AG08395 (cell line): ENCODE results near the gene SH2B2.
"Not testable (repeated sequence)": the region's sequence is repeated elsewhere in the genome, so short reads cannot be mapped to it uniquely, and the experiment has no call there.

Experiments
- DNase-seq: peaks from one replicate; pipeline ENCODE4 v3.0.0; 2012; ENCODE audit warnings: mixed read lengths, low spot score

SH2B2 gene

GRCh38 chr7:102337002-102337401 is 50.3 kb downstream of the SH2B2 start:
- not testable (repeated sequence) for DNase-seq

DNA sequence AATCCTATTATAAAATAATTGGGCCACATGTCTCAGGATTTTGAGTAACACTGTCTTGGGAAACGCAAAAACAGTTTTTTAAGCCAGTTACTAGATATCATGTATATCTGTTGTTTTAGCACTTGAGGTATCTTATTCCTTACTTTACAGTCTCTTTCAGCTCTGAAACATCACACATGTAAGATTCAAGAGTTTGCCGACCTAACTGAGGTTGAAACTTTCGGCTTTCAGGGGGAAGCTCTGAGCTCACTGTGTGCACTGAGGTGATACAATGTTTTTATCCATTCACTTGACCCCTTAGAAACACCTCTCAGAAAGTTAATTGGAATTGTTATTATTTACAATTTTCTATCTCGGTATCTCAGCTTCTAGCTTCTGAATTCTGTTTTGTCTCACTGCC is 50.8 kb downstream of the SH2B2 start:
- not testable (repeated sequence) for DNase-seq

DNA sequence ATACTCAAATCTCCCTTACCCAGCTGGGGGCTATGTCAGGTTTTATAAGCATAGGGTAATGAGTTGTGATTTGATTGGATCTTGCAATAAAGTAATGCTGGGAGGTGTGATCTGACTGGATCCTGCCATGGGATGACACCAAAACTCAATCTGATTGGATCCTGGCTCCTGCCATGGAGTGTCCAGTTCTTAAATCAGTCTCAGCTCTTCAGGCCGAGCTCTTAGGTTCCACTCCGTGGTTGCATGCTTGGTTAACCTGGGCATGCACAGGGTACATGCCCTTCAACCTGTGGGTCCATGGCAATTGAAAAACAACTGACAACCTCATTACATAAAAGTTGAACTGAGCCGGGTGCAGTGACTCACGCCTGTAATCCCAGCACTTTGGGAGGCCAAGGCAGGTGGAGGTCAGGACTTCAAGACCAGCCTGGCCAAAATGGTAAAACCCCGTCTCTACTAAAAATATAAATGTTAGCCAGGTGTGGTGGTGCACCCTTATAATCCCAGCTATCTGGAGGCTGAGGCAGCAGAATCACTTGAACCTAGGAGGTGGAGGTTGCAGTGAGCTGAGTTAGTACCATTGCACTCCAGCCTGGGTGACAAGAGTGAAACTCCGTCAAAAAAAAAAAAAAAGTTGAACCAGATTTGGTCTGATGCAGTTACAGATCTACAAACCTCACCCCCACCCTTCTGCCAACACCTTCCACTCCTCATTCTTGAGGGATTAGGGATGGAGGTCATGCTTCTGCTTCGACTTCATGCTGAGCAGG is 54.1 kb downstream of the SH2B2 start:
- not testable (repeated sequence) for DNase-seq

DNA sequence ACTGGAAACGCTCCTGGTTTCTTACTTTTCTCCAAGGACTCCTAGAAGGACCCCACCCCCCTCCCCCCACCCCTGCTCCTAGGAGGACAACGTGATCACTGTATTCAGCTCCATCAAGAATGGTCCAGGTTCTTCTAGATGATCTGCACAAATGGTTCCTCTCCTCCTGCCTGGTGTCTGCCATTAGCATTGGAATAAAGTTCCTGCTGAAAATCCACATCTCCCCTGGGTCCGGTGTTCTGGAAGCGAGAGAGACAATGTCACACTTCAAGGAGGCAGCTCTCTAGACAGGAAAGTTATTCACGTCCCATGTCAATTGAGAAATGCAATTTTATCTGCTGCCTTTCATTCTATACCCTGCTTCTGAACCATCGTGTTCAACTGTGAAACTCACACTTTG is 60.3 kb downstream of the SH2B2 start:
- DNase-seq: not testable (repeated sequence)

- not testable (repeated sequence) for DNase-seq
These were observed 69.7 kb downstream of the SH2B2 start, which contains the start of gene SPDYE6 for GRCh38 chr7:102356344-102356743. Gene SPDYE6 (minus strand): TSS chr7:102356444. CDS start chr7:102356023, 421 bp downstream.

DNA sequence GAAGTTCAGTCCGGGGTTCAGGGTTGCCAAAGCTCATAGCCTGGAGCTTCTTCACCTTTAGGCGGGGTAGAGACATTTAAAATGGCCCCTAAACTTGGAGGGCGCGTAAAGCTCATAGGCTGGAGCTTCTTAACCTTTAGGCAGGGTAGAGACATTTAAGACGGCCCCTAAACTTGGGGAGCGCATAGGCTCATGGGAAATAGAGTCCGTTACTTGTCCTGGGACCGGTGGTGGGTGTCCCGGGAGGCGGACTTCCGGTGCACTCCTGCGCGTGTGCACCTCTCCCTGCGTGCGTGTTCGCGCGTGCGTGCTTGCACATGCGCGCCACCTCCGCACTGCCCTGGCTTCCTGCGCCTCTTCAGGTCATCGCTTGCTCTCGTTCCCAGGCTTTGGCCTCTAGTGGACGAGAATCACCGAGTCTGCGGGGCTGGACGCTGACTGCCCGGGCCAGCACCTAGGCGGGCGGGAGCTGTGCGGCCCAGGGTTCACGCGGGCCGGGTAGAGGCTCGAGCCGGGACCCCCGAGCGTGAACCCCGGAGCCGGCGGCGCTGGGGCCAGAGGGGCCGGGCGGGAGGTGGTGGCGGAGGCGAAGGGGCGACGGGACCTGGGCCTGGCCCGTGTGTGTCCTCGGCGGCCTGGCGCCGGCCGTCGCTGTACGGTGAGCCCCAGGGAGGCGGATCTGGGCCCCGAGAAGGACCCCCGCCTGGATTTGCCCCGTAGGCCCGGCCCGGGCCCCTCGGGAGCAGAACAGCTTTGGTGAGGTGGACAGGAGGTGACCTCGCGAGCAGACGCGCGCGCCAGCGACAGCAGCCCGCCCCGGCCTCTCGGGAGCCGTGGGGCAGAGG is 77.1 kb downstream of the SH2B2 start:
- peak; percentile 91 for DNase-seq

DNA sequence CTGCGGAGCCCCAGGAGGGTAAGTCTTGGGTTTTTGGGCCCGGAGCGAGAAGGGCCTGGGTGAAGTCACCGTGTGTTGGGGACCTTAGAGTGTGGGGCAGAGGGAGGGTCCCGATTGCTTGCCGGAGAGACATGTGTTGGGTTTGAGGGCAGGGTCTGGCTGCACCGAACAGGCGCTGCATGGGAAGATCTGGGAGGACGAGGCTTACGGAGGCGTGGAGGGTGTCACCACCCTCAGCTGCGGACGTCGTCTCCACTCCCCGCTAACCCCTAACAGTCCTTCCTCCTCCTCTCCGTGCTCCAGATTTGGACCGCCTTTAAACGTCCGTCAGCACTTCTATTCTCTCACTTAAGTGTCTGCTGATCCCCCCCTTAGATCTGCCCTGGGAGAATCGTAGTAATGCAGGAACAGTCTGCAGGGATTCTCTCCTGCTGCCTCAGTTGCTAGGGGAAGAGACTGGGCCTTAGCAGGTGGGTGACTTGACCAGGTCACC is 77.8 kb downstream of the SH2B2 start:
- DNase-seq: not testable (repeated sequence)

DNA sequence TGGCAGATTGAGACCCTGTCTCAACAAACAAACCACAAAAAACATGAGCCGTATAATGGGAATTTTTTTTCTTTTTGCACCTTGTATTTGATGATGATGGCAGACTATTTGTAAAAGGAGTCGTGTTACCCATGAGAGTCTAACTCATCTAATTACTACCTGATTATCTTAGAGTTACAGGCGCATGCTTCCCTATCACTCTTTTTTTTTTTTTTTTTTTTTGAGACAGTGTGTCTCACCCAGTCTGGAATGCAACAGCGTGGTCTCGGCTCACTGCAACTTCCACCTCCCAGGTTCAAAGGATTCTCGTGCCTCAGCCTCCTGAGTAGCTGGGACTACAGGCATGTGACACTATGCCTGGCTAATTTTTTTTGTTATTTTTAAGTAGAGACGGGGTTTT is 78.7 kb downstream of the SH2B2 start:
- not testable (repeated sequence) for DNase-seq

GRCh38 chr7:102370038-102370437 is 83.4 kb downstream of the SH2B2 start:
- not testable (repeated sequence) for DNase-seq
